Suppressor macrophage treated with lipopolysaccharide for 1 hour (primary cell): ENCODE results near the gene CNPY1.
A peak's percentile ranks its signal among the peaks of the same experiment; 100 is the strongest.
"Not testable (repeated sequence)": the region's sequence is repeated elsewhere in the genome, so short reads cannot be mapped to it uniquely, and the experiment has no call there.

Experiments
- DNase-seq, 3 donors: peaks; one replicate each; pipeline ENCODE4 v3.0.0-alpha.2; 2020 to 2022

The CNPY1 gene

GRCh38 chr7:155546449-155546848 lies at the start of gene CNPY1:
Gene CNPY1, minus strand, starts transcription at chr7:155546559. Its CDS starts 630 bp downstream, at chr7:155545929.
- DNase-seq = not testable (repeated sequence)

- peak; percentile 19 to 28 (median 19) for DNase-seq
Observed at GRCh38 chr7:155594961-155595366, 48.6 kb upstream of the CNPY1 start.

GRCh38 chr7:155594163-155594732 lies 47.9 kb upstream of the CNPY1 start:
- no peak for DNase-seq

- DNase-seq = peak; percentile 41 to 52 (median 44)
Observed at GRCh38 chr7:155593461-155594162, 47.3 kb upstream of the CNPY1 start.

- no peak for DNase-seq
Observed at GRCh38 chr7:155591055-155591775, 44.9 kb upstream of the CNPY1 start.

- DNase-seq = peak; percentile 62 to 67 (median 65)
Observed at GRCh38 chr7:155590215-155591018, 44.1 kb upstream of the CNPY1 start.

GRCh38 chr7:155589001-155589980 lies 42.9 kb upstream of the CNPY1 start:
- no peak for DNase-seq

GRCh38 chr7:155588468-155588998 lies 42.2 kb upstream of the CNPY1 start:
- no peak for DNase-seq

- no peak for DNase-seq
Observed at GRCh38 chr7:155587486-155587885, 41.1 kb upstream of the CNPY1 start.

- DNase-seq = no peak
Observed at GRCh38 chr7:155586843-155587440, 40.6 kb upstream of the CNPY1 start.

- DNase-seq = no peak
Observed at GRCh38 chr7:155585951-155586350, 39.6 kb upstream of the CNPY1 start.

GRCh38 chr7:155585532-155585895 lies 39.2 kb upstream of the CNPY1 start:
- no peak for DNase-seq

- DNase-seq = peak in 1 of 3 donors; percentile 13
Observed at GRCh38 chr7:155584763-155585531, 38.6 kb upstream of the CNPY1 start.

GRCh38 chr7:155584261-155584660 lies 37.9 kb upstream of the CNPY1 start:
- DNase-seq = no peak

- DNase-seq = no peak
Observed at GRCh38 chr7:155583636-155584035, 37.3 kb upstream of the CNPY1 start.

- DNase-seq = no peak
Observed at GRCh38 chr7:155581954-155582353, 35.6 kb upstream of the CNPY1 start.

GRCh38 chr7:155581107-155581830 lies 34.9 kb upstream of the CNPY1 start:
- DNase-seq = no peak

GRCh38 chr7:155580367-155580766 lies 34.0 kb upstream of the CNPY1 start:
- no peak for DNase-seq

GRCh38 chr7:155579565-155579964 lies 33.2 kb upstream of the CNPY1 start:
- no peak for DNase-seq

- no peak for DNase-seq
Observed at GRCh38 chr7:155578016-155578415, 31.7 kb upstream of the CNPY1 start.
